HEK293 (cell line): Measurements from ENCODE around the gene PLAAT2.

Source experiments
- CTCF ChIA-PET: fragments of 350-600 bp; formaldehyde crosslinking; extraction: SDS; loops from one replicate; lab custom pipeline; 2021; ENCODE audit warnings: antibody characterized with exemption; lab: Yijun Ruan, JAX
- POLR2A ChIA-PET: fragments of 300-600 bp; formaldehyde crosslinking; extraction: SDS; loops from one replicate; lab custom pipeline; 2020; ENCODE audit warnings: antibody characterized with exemption, inconsistent platforms; lab: Yijun Ruan, JAX
- H3K27ac ChIP-seq: fragments of 200-500 bp; sonication (Bioruptor generic); 2 replicates; pipeline ENCODE4 v1.5.1; 2014; ENCODE audit warnings: low read depth, low read length, control low read depth, inconsistent platforms; ENCODE audit errors: extremely low read depth
- H3K36me3 ChIP-seq, 2 experiments: fragments of 200-500 bp in 1 of 2; sonication (Bioruptor generic) in 1 of 2; 1 replicate in 1 of 2; 2 replicates in 1 of 2; pipeline ENCODE4 v1.5.1; 2014 to 2017; ENCODE audit warnings: inconsistent platforms in 2 of 2, low read length in 2 of 2; ENCODE audit not compliant: control insufficient read depth in 2 of 2, insufficient read depth in 1 of 2
- H3K4me1 ChIP-seq: fragments of 200-500 bp; sonication (Bioruptor generic); 2 replicates; pipeline ENCODE4 v1.5.1; 2014; ENCODE audit warnings: mild to moderate bottlenecking, low read length, inconsistent platforms; ENCODE audit not compliant: control insufficient read depth, insufficient read depth
- H3K4me3 ChIP-seq: 2 replicates; pipeline ENCODE4 v1.5.1; 2011; ENCODE audit warnings: low read depth, mild to moderate bottlenecking, control low read depth, low read length, moderate library complexity
- H3K9me3 ChIP-seq: fragments of 200-500 bp; sonication (Bioruptor generic); 2 replicates; pipeline ENCODE4 v1.5.1; 2014; ENCODE audit warnings: low read depth, low read length, inconsistent platforms; ENCODE audit not compliant: control insufficient read depth, insufficient read depth
- ATF2 ChIP-seq: fragments of 450-650 bp; formaldehyde crosslinking; IDR thresholded peaks from 2 replicates; pipeline ENCODE4 v1.5.1; 2016; ENCODE audit warnings: missing biosample characterization, missing genetic modification characterization, low read depth
- YY2 ChIP-seq: fragments of 450-650 bp; formaldehyde crosslinking; IDR thresholded peaks from 2 replicates; pipeline ENCODE4 v1.5.1; 2016; ENCODE audit warnings: missing biosample characterization, missing genetic modification characterization
- ZBTB48 ChIP-seq: fragments of 450-650 bp; formaldehyde crosslinking; IDR thresholded peaks from 2 replicates; pipeline ENCODE4 v1.5.1; 2016; ENCODE audit warnings: missing biosample characterization, missing genetic modification characterization
- ZNF132 ChIP-seq: fragments of 450-650 bp; formaldehyde crosslinking; IDR thresholded peaks from 2 replicates; pipeline ENCODE4 v1.5.1; 2017; ENCODE audit warnings: missing biosample characterization, missing genetic modification characterization, borderline replicate concordance
- ZNF148 ChIP-seq: fragments of 450-650 bp; formaldehyde crosslinking; IDR thresholded peaks from 2 replicates; pipeline ENCODE4 v1.5.0; 2017; ENCODE audit warnings: missing biosample characterization, missing genetic modification characterization, borderline replicate concordance
- ZNF169 ChIP-seq: fragments of 450-650 bp; formaldehyde crosslinking; IDR thresholded peaks from 2 replicates; pipeline ENCODE4 v1.5.1; 2016; ENCODE audit warnings: missing biosample characterization, missing genetic modification characterization
- ZNF350 ChIP-seq: fragments of 450-650 bp; formaldehyde crosslinking; IDR thresholded peaks from 2 replicates; pipeline ENCODE4 v1.5.0; 2017; ENCODE audit warnings: missing biosample characterization, mild to moderate bottlenecking, missing genetic modification characterization
- ZNF354C ChIP-seq: fragments of 450-650 bp; formaldehyde crosslinking; IDR thresholded peaks from 2 replicates; pipeline ENCODE4 v1.5.1; 2016; ENCODE audit warnings: missing biosample characterization, missing genetic modification characterization, low read depth, borderline replicate concordance
- ZNF416 ChIP-seq: fragments of 450-650 bp; formaldehyde crosslinking; IDR thresholded peaks from 2 replicates; pipeline ENCODE4 v1.5.1; 2016; ENCODE audit warnings: missing biosample characterization, missing genetic modification characterization
- ZNF423 ChIP-seq: fragments of 450-650 bp; formaldehyde crosslinking; IDR thresholded peaks from 2 replicates; pipeline ENCODE4 v1.5.1; 2016; ENCODE audit warnings: missing biosample characterization, missing genetic modification characterization
- ZNF473 ChIP-seq: fragments of 450-650 bp; formaldehyde crosslinking; IDR thresholded peaks from 2 replicates; pipeline ENCODE4 v1.5.1; 2017; ENCODE audit warnings: missing biosample characterization, missing genetic modification characterization
- ZNF585B ChIP-seq: fragments of 450-650 bp; formaldehyde crosslinking; IDR thresholded peaks from 2 replicates; pipeline ENCODE4 v1.5.1; 2016; ENCODE audit warnings: missing biosample characterization, missing genetic modification characterization
- ZNF626 ChIP-seq: fragments of 450-650 bp; sonication (Bioruptor Pico); formaldehyde crosslinking; IDR thresholded peaks from 2 replicates; pipeline ENCODE4 v1.5.1; 2018; ENCODE audit warnings: missing biosample characterization, missing genetic modification characterization, inconsistent platforms
- ZNF76 ChIP-seq: fragments of 450-650 bp; formaldehyde crosslinking; IDR thresholded peaks from 2 replicates; pipeline ENCODE4; 2016; ENCODE audit warnings: low read depth, missing biosample characterization, missing genetic modification characterization, borderline replicate concordance
- ZNF768 ChIP-seq: fragments of 450-650 bp; formaldehyde crosslinking; IDR thresholded peaks from 2 replicates; pipeline ENCODE4 v1.5.1; 2018; ENCODE audit warnings: missing biosample characterization, mild to moderate bottlenecking, missing genetic modification characterization
- ZXDB ChIP-seq: fragments of 450-650 bp; formaldehyde crosslinking; IDR thresholded peaks from 2 replicates; pipeline ENCODE4 v1.5.1; 2016; ENCODE audit warnings: missing biosample characterization, missing genetic modification characterization
- TF ChIP-seq, protein P1 (sequence below): fragments of 450-650 bp; formaldehyde crosslinking; conservative IDR thresholded peaks from 2 replicates; pipeline ENCODE4 v1.5.1; 2016; ENCODE audit warnings: low read depth, missing biosample characterization, missing genetic modification characterization
- TF ChIP-seq, protein P2 (sequence below): fragments of 450-650 bp; formaldehyde crosslinking; IDR thresholded peaks from 2 replicates; pipeline ENCODE4 v1.5.1; 2016; ENCODE audit warnings: missing biosample characterization, missing genetic modification characterization

PLAAT2 gene

GRCh38 chr11:63548178-63548577 lies 15.0 kb downstream of the PLAAT2 start:
- Histone ChIP-seq H3K36me3 (no peaks in the 10 kb centered on the region), H3K27ac (no peak overlapping the region), H3K4me1 (no peaks in the 10 kb centered on the region), H3K9me3 (no peaks in the 10 kb centered on the region), H3K4me3 (no peak overlapping the region)
- ChIA-PET CTCF (no interaction called here), POLR2A (no interaction called here)
- TF ChIP-seq ZXDB (tag by site-specific recombination) (no peak), ZNF585B (no peak), ZNF132 (tag by site-specific recombination) (no peak), ZNF626 (tag by site-specific recombination) (no peak), ZNF423 (tag by site-specific recombination) (no peak), ZNF473 (no peak), ZBTB48 (no peak), ATF2 (tag by site-specific recombination) (no peak), ZNF148 (tag by site-specific recombination) (no peak), ZNF350 (tag by site-specific recombination) (no peak), ZNF768 (no peak), ZNF416 (no peak), ZNF354C (tag by site-specific recombination) (no peak), YY2 (tag by site-specific recombination) (no peak), ZNF169 (no peak), ZNF76 (tag by site-specific recombination) (no peak)
- TF ChIP-seq, protein P1, sequence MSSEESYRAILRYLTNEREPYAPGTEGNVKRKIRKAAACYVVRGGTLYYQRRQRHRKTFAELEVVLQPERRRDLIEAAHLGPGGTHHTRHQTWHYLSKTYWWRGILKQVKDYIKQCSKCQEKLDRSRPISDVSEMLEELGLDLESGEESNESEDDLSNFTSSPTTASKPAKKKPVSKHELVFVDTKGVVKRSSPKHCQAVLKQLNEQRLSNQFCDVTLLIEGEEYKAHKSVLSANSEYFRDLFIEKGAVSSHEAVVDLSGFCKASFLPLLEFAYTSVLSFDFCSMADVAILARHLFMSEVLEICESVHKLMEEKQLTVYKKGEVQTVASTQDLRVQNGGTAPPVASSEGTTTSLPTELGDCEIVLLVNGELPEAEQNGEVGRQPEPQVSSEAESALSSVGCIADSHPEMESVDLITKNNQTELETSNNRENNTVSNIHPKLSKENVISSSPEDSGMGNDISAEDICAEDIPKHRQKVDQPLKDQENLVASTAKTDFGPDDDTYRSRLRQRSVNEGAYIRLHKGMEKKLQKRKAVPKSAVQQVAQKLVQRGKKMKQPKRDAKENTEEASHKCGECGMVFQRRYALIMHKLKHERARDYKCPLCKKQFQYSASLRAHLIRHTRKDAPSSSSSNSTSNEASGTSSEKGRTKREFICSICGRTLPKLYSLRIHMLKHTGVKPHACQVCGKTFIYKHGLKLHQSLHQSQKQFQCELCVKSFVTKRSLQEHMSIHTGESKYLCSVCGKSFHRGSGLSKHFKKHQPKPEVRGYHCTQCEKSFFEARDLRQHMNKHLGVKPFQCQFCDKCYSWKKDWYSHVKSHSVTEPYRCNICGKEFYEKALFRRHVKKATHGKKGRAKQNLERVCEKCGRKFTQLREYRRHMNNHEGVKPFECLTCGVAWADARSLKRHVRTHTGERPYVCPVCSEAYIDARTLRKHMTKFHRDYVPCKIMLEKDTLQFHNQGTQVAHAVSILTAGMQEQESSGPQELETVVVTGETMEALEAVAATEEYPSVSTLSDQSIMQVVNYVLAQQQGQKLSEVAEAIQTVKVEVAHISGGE (tag by site-specific recombination) = no peak
- TF ChIP-seq, protein P2, sequence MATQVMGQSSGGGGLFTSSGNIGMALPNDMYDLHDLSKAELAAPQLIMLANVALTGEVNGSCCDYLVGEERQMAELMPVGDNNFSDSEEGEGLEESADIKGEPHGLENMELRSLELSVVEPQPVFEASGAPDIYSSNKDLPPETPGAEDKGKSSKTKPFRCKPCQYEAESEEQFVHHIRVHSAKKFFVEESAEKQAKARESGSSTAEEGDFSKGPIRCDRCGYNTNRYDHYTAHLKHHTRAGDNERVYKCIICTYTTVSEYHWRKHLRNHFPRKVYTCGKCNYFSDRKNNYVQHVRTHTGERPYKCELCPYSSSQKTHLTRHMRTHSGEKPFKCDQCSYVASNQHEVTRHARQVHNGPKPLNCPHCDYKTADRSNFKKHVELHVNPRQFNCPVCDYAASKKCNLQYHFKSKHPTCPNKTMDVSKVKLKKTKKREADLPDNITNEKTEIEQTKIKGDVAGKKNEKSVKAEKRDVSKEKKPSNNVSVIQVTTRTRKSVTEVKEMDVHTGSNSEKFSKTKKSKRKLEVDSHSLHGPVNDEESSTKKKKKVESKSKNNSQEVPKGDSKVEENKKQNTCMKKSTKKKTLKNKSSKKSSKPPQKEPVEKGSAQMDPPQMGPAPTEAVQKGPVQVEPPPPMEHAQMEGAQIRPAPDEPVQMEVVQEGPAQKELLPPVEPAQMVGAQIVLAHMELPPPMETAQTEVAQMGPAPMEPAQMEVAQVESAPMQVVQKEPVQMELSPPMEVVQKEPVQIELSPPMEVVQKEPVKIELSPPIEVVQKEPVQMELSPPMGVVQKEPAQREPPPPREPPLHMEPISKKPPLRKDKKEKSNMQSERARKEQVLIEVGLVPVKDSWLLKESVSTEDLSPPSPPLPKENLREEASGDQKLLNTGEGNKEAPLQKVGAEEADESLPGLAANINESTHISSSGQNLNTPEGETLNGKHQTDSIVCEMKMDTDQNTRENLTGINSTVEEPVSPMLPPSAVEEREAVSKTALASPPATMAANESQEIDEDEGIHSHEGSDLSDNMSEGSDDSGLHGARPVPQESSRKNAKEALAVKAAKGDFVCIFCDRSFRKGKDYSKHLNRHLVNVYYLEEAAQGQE (tag by site-specific recombination) = no peak
